ENCODE data around the gene MROH9.

GRCh38 chr1:171103862-171104261, 168.5 kb downstream of the MROH9 start:
- TF ChIP-seq CREB1 (IDR thresholded peaks at IDR 0.05; ENCODE audit: low read depth) (no peak), RAD21 (IDR thresholded peaks at IDR 0.05; ENCODE audit: low read depth) (no peak), CEBPB (IDR thresholded peaks at IDR 0.05) (no peak), REST (IDR thresholded peaks at IDR 0.05; ENCODE audit: low read depth) (no peak), NFIC (IDR thresholded peaks at IDR 0.05) (no peak), TAF1 (IDR thresholded peaks at IDR 0.05; ENCODE audit: low read depth) (no peak), EP300 (IDR thresholded peaks at IDR 0.05; ENCODE audit: borderline replicate concordance) (no peak), FOXM1 (IDR thresholded peaks at IDR 0.05; ENCODE audit: borderline replicate concordance, low read depth) (no peak), TCF12 (IDR thresholded peaks at IDR 0.05; ENCODE audit: low read depth) (no peak)
- TF ChIP-seq, protein P1, sequence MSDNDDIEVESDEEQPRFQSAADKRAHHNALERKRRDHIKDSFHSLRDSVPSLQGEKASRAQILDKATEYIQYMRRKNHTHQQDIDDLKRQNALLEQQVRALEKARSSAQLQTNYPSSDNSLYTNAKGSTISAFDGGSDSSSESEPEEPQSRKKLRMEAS (IDR thresholded peaks at IDR 0.05) = no peak
